Mucosa of rectum (tissue), 2 donors: Measurements from ENCODE around the gene OTULIN.

ENCODE experiments used
- H3K27ac ChIP-seq, 2 donors: one replicate each; pipeline ENCODE4 v1.7.0; 2013; ENCODE audit warnings: inconsistent platforms in 2 of 2, low read depth in 2 of 2, low read length in 2 of 2
- H3K27me3 ChIP-seq, 2 donors: one replicate each; pipeline ENCODE4 v1.7.0; 2013; ENCODE audit warnings: low read length in 2 of 2; ENCODE audit not compliant: control insufficient read depth in 2 of 2, insufficient read depth in 2 of 2
- H3K36me3 ChIP-seq, 2 donors: one replicate each; pipeline ENCODE4 v1.7.0; 2013; ENCODE audit warnings: low read length in 2 of 2; ENCODE audit not compliant: control insufficient read depth in 2 of 2, insufficient read depth in 2 of 2
- H3K4me1 ChIP-seq, 2 donors: one replicate each; pipeline ENCODE4 v1.7.0; 2013; ENCODE audit warnings: low read length in 2 of 2, mild to moderate bottlenecking in 1 of 2; ENCODE audit not compliant: control insufficient read depth in 2 of 2, insufficient read depth in 2 of 2
- H3K4me3 ChIP-seq, 2 donors: one replicate each; pipeline ENCODE4 v1.7.0; 2013; ENCODE audit warnings: low read length in 2 of 2
- H3K9ac ChIP-seq, 2 donors: one replicate each; pipeline ENCODE4 v1.7.0; 2013; ENCODE audit warnings: low read length in 2 of 2, low read depth in 1 of 2, mild to moderate bottlenecking in 1 of 2
- H3K9me3 ChIP-seq, 2 donors: one replicate each; pipeline ENCODE4 v1.7.0; 2013; ENCODE audit warnings: low read length in 2 of 2; ENCODE audit not compliant: control insufficient read depth in 2 of 2
- donor health status: healthy.
- donor health status: Normal muscosa, but diverticular disease.

OTULIN gene

GRCh38 chr5:14674983-14675854 lies 10.7 kb downstream of the OTULIN start:
- H3K4me1 ChIP-seq: peaks cover 12 to 16% of the 10 kb centered on the region in 2 donors
- peaks cover 3 to 26% of the 10 kb centered on the region in 2 donors for H3K36me3 ChIP-seq
- peak overlapping the region in 1 of 2 donors; percentile 2 for H3K4me3 ChIP-seq
- H3K27ac ChIP-seq: peak overlapping the region in 1 of 2 donors; percentile 13
- no peaks in the 10 kb centered on the region for H3K27me3 ChIP-seq
- no peak overlapping the region for H3K9ac ChIP-seq
- H3K9me3 ChIP-seq: no peaks in the 10 kb centered on the region

- no peaks in the 10 kb centered on the region for H3K9me3 ChIP-seq
- H3K4me1 ChIP-seq: peaks cover 12% of the 10 kb centered on the region in 2 donors
- H3K27me3 ChIP-seq: no peaks in the 10 kb centered on the region
- H3K4me3 ChIP-seq: peak overlapping the region in 1 of 2 donors; percentile 2
- peak overlapping the region in 1 of 2 donors; percentile 64 for H3K27ac ChIP-seq
- peaks cover 3 to 30% of the 10 kb centered on the region in 2 donors for H3K36me3 ChIP-seq
- H3K9ac ChIP-seq: no peak overlapping the region
Observed at GRCh38 chr5:14675865-14676300, 11.4 kb downstream of the OTULIN start.

GRCh38 chr5:14676320-14676719 lies 11.8 kb downstream of the OTULIN start:
- peaks cover 8 to 12% of the 10 kb centered on the region in 2 donors for H3K4me1 ChIP-seq

GRCh38 chr5:14678773-14679334 lies 14.3 kb downstream of the OTULIN start:
- no peak overlapping the region for H3K9ac ChIP-seq

More at GRCh38 chr5:14676320-14676719, 11.8 kb downstream of the OTULIN start:
- Histone ChIP-seq H3K9ac (no peak overlapping the region), H3K4me3 (no peak overlapping the region), H3K36me3 (peaks cover 6 to 32% of the 10 kb centered on the region in 2 donors), H3K27me3 (no peaks in the 10 kb centered on the region), H3K27ac (peak overlapping the region in 1 of 2 donors; percentile 64), H3K9me3 (no peaks in the 10 kb centered on the region)

GRCh38 chr5:14679595-14679994 lies 15.1 kb downstream of the OTULIN start:
- Histone ChIP-seq H3K36me3 (peaks cover 27 to 49% of the 10 kb centered on the region in 2 donors), H3K4me3 (no peak overlapping the region), H3K4me1 (peaks cover 6 to 10% of the 10 kb centered on the region in 2 donors), H3K9me3 (no peaks in the 10 kb centered on the region), H3K27ac (no peak overlapping the region), H3K9ac (no peak overlapping the region), H3K27me3 (no peaks in the 10 kb centered on the region)

More at GRCh38 chr5:14678773-14679334, 14.3 kb downstream of the OTULIN start:
- Histone ChIP-seq H3K4me3 (no peak overlapping the region), H3K27me3 (no peaks in the 10 kb centered on the region), H3K36me3 (peaks cover 21 to 49% of the 10 kb centered on the region in 2 donors), H3K9me3 (no peaks in the 10 kb centered on the region), H3K4me1 (peaks cover 6 to 10% of the 10 kb centered on the region in 2 donors), H3K27ac (no peak overlapping the region)

- H3K27ac ChIP-seq: no peak overlapping the region
- no peaks in the 10 kb centered on the region for H3K27me3 ChIP-seq
Observed at GRCh38 chr5:14681236-14681752, 16.8 kb downstream of the OTULIN start.

GRCh38 chr5:14683906-14684455 lies 19.5 kb downstream of the OTULIN start:
- peaks cover 44 to 57% of the 10 kb centered on the region in 2 donors for H3K36me3 ChIP-seq
- no peak overlapping the region for H3K27ac ChIP-seq
- no peaks in the 10 kb centered on the region for H3K27me3 ChIP-seq
- H3K4me3 ChIP-seq: no peak overlapping the region
- H3K9ac ChIP-seq: no peak overlapping the region
- peaks cover 0 to 2% of the 10 kb centered on the region in 2 donors for H3K4me1 ChIP-seq
- H3K9me3 ChIP-seq: no peaks in the 10 kb centered on the region

More at GRCh38 chr5:14681236-14681752, 16.8 kb downstream of the OTULIN start:
- Histone ChIP-seq H3K9me3 (no peaks in the 10 kb centered on the region), H3K36me3 (peaks cover 32 to 53% of the 10 kb centered on the region in 2 donors), H3K4me1 (peaks cover 3 to 4% of the 10 kb centered on the region in 2 donors), H3K9ac (no peak overlapping the region), H3K4me3 (no peak overlapping the region)

- Histone ChIP-seq H3K9ac (no peak overlapping the region), H3K9me3 (no peaks in the 10 kb centered on the region), H3K27ac (no peak overlapping the region), H3K4me1 (peaks cover 0 to 2% of the 10 kb centered on the region in 2 donors), H3K27me3 (no peaks in the 10 kb centered on the region), H3K4me3 (no peak overlapping the region), H3K36me3 (peaks cover 48 to 61% of the 10 kb centered on the region in 2 donors)
Observed at GRCh38 chr5:14684757-14685156, 20.2 kb downstream of the OTULIN start.

GRCh38 chr5:14685757-14686156 lies 21.2 kb downstream of the OTULIN start:
- H3K9ac ChIP-seq: no peak overlapping the region

More at GRCh38 chr5:14685757-14686156, 21.2 kb downstream of the OTULIN start:
- Histone ChIP-seq H3K9me3 (peaks cover 0 to 5% of the 10 kb centered on the region in 2 donors), H3K27ac (no peak overlapping the region), H3K4me3 (no peak overlapping the region), H3K4me1 (peaks cover 0 to 2% of the 10 kb centered on the region in 2 donors), H3K27me3 (no peaks in the 10 kb centered on the region), H3K36me3 (peaks cover 58 to 64% of the 10 kb centered on the region in 2 donors)
